ENCODE measurements around the gene NTN3. TPM values are rescaled to one million over a fixed set of nuclear protein-coding genes. Genes with fewer than 3 reads are reported as not detected.

Gene NTN3
- total and polyA plus RNA-seq, 2 donors, result 0.19 to 5.2 TPM

GRCh38 chr16:2465653-2466415, 5.3 kb upstream of the NTN3 start:
- peaks cover 2% of the 10 kb centered on the region for H3K4me1 ChIP-seq (ENCODE audit: insufficient read depth)
- no peak overlapping the region for H3K27ac ChIP-seq (ENCODE audit: low read depth)
- DNase-seq (ENCODE audit: extremely low spot score), result no peak
- no peaks in the 10 kb centered on the region for H3K36me3 ChIP-seq (ENCODE audit: insufficient read depth)
- 86% methylated on average over 12 of the region's 12 CpGs for WGBS
- H3K4me3 ChIP-seq (ENCODE audit: low read depth, low read length), result no peak overlapping the region

- Histone ChIP-seq H3K27ac (ENCODE audit: low read depth) (no peak overlapping the region), H3K36me3 (ENCODE audit: insufficient read depth) (no peaks in the 10 kb centered on the region), H3K4me3 (ENCODE audit: low read depth, low read length) (no peak overlapping the region), H3K4me1 (ENCODE audit: insufficient read depth) (peaks cover 2% of the 10 kb centered on the region)
- no peak for DNase-seq (ENCODE audit: extremely low spot score)
- WGBS, result 75% methylated on average over 29 of the region's 29 CpGs
Measured at GRCh38 chr16:2466667-2467527, 4.2 kb upstream of the NTN3 start.

GRCh38 chr16:2467528-2468232, 3.4 kb upstream of the NTN3 start:
- no peak overlapping the region for H3K27ac ChIP-seq (ENCODE audit: low read depth)
- no peak for DNase-seq (ENCODE audit: extremely low spot score)
- peak overlapping the region; percentile 47 for H3K4me3 ChIP-seq (ENCODE audit: low read depth, low read length)
- H3K36me3 ChIP-seq (ENCODE audit: insufficient read depth), result no peaks in the 10 kb centered on the region
- H3K4me1 ChIP-seq (ENCODE audit: insufficient read depth), result peaks cover 2% of the 10 kb centered on the region
- 1% methylated on average over 80 of the region's 80 CpGs for WGBS

- 1% methylated on average over 38 of the region's 38 CpGs for WGBS
- no peak for DNase-seq (ENCODE audit: extremely low spot score)
- Histone ChIP-seq H3K4me3 (ENCODE audit: low read depth, low read length) (peak overlapping the region; percentile 47), H3K27ac (ENCODE audit: low read depth) (no peak overlapping the region), H3K36me3 (ENCODE audit: insufficient read depth) (no peaks in the 10 kb centered on the region), H3K4me1 (ENCODE audit: insufficient read depth) (peaks cover 2% of the 10 kb centered on the region)
Measured at GRCh38 chr16:2468233-2468724, 2.8 kb upstream of the NTN3 start.

GRCh38 chr16:2468725-2469398, 2.2 kb upstream of the NTN3 start:
- H3K27ac ChIP-seq (ENCODE audit: low read depth), result no peak overlapping the region
- H3K4me3 ChIP-seq (ENCODE audit: low read depth, low read length), result no peak overlapping the region
- H3K36me3 ChIP-seq (ENCODE audit: insufficient read depth), result no peaks in the 10 kb centered on the region
- DNase-seq (ENCODE audit: extremely low spot score), result no peak
- WGBS, result 26% methylated on average over 14 of the region's 14 CpGs
- peaks cover 2% of the 10 kb centered on the region for H3K4me1 ChIP-seq (ENCODE audit: insufficient read depth)

- Histone ChIP-seq H3K27ac (ENCODE audit: low read depth) (no peak overlapping the region), H3K4me3 (ENCODE audit: low read depth, low read length) (no peak overlapping the region), H3K36me3 (ENCODE audit: insufficient read depth) (no peaks in the 10 kb centered on the region), H3K4me1 (ENCODE audit: insufficient read depth) (peaks cover 2% of the 10 kb centered on the region)
- no peak for DNase-seq (ENCODE audit: extremely low spot score)
- WGBS, result 56% methylated on average over 16 of the region's 16 CpGs
Measured at GRCh38 chr16:2469399-2470233, 1.5 kb upstream of the NTN3 start.

- 81% methylated on average over 7 of the region's 7 CpGs for WGBS
- DNase-seq (ENCODE audit: extremely low spot score), result no peak
- Histone ChIP-seq H3K36me3 (ENCODE audit: insufficient read depth) (no peaks in the 10 kb centered on the region), H3K27ac (ENCODE audit: low read depth) (no peak overlapping the region), H3K4me1 (ENCODE audit: insufficient read depth) (peaks cover 2% of the 10 kb centered on the region), H3K4me3 (ENCODE audit: low read depth, low read length) (no peak overlapping the region)
Measured at GRCh38 chr16:2470234-2470601, 879 bp upstream of the NTN3 start.

- WGBS, result 32% methylated on average over 9 of the region's 9 CpGs
- Histone ChIP-seq H3K4me1 (ENCODE audit: insufficient read depth) (peaks cover 2% of the 10 kb centered on the region), H3K4me3 (ENCODE audit: low read depth, low read length) (no peak overlapping the region), H3K27ac (ENCODE audit: low read depth) (no peak overlapping the region), H3K36me3 (ENCODE audit: insufficient read depth) (no peaks in the 10 kb centered on the region)
- no peak for DNase-seq (ENCODE audit: extremely low spot score)
Measured at GRCh38 chr16:2470603-2471015, 488 bp upstream of the NTN3 start.

GRCh38 chr16:2471653-2472487, 773 bp downstream of the NTN3 start:
- Histone ChIP-seq H3K4me3 (ENCODE audit: low read depth, low read length) (peak overlapping the region; percentile 10), H3K4me1 (ENCODE audit: insufficient read depth) (peaks cover 2% of the 10 kb centered on the region)
- WGBS, result 38% methylated on average over 61 of the region's 61 CpGs

GRCh38 chr16:2472488-2472864, 1.4 kb downstream of the NTN3 start:
- H3K4me3 ChIP-seq (ENCODE audit: low read depth, low read length), result no peak overlapping the region
- WGBS, result 96% methylated on average over 27 of the region's 27 CpGs
- no peaks in the 10 kb centered on the region for H3K36me3 ChIP-seq (ENCODE audit: insufficient read depth)
- H3K4me1 ChIP-seq (ENCODE audit: insufficient read depth), result peaks cover 2% of the 10 kb centered on the region
- no peak for DNase-seq (ENCODE audit: extremely low spot score)
- H3K27ac ChIP-seq (ENCODE audit: low read depth), result no peak overlapping the region

More at GRCh38 chr16:2471653-2472487, 773 bp downstream of the NTN3 start:
- no peak for DNase-seq (ENCODE audit: extremely low spot score)
- H3K36me3 ChIP-seq (ENCODE audit: insufficient read depth), result no peaks in the 10 kb centered on the region
- no peak overlapping the region for H3K27ac ChIP-seq (ENCODE audit: low read depth)

GRCh38 chr16:2472885-2473445, 1.9 kb downstream of the NTN3 start:
- H3K27ac ChIP-seq (ENCODE audit: low read depth), result no peak overlapping the region
- H3K36me3 ChIP-seq (ENCODE audit: insufficient read depth), result no peaks in the 10 kb centered on the region
- WGBS, result 93% methylated on average over 14 of the region's 14 CpGs
- no peak for DNase-seq (ENCODE audit: extremely low spot score)
- no peak overlapping the region for H3K4me3 ChIP-seq (ENCODE audit: low read depth, low read length)
- H3K4me1 ChIP-seq (ENCODE audit: insufficient read depth), result peaks cover 2% of the 10 kb centered on the region

All from urinary bladder (tissue), 4 donors.